Endothelial cell of umbilical vein (primary cell): ENCODE data around the gene ALOX5AP. TPM values are rescaled to one million over a fixed set of nuclear protein-coding genes. Genes with fewer than 3 reads are reported as not detected.

Experiments
- BruUV-seq: library from RNA; stranded (reverse); fragments of 400-500 nt; replicated peaks from 2 replicates; lab custom pipeline; 2021; lab: Mats Ljungman, UMichigan
- CTCF ChIA-PET: fragments of 300-600, 350-600 bp; sonication (Branson Sonifier 250); formaldehyde crosslinking; loops from one replicate; lab custom pipeline; 2021; ENCODE audit warnings: antibody characterized with exemption, inconsistent platforms; lab: Charles Lee
- POLR2A ChIA-PET: fragments of 300-600, 350-600 bp; sonication (Branson Sonifier 250); formaldehyde crosslinking; loops from one replicate; lab custom pipeline; 2021; ENCODE audit warnings: antibody characterized with exemption, inconsistent platforms; lab: Charles Lee
- DNase-seq: peaks from one replicate; pipeline ENCODE4 v3.0.0-alpha.2; 2011; ENCODE audit warnings: low read depth, low spot score
- FAIRE-seq: peaks from 2 replicates; lab custom pipeline; 2011; peaks lifted over from hg19 to GRCh38; lab: Jason Lieb, UNC
- H2AFZ ChIP-seq: 2 replicates; pipeline ENCODE4 v1.6.0; 2012; ENCODE audit warnings: low read depth, low read length, control low read depth, inconsistent platforms
- H3K27ac ChIP-seq: 2 replicates; pipeline ENCODE4 v1.5.1; 2011; ENCODE audit warnings: low read depth, mild to moderate bottlenecking, control low read depth, low read length, moderate library complexity; ENCODE audit not compliant: insufficient read depth
- H3K27me3 ChIP-seq, 2 experiments: 2 replicates each; pipeline versions ENCODE4 v1.6.0 to v1.6.1; 2011; ENCODE audit warnings: low read length in 2 of 2, mixed read lengths in 1 of 2; ENCODE audit not compliant: control insufficient read depth in 2 of 2, insufficient read depth in 2 of 2
- H3K36me3 ChIP-seq, 2 experiments: 2 replicates in 1 of 2; 3 replicates in 1 of 2; pipeline ENCODE4 v1.5.1; 2011; ENCODE audit warnings: low read length in 2 of 2, mild to moderate bottlenecking in 1 of 2, moderate library complexity in 1 of 2; ENCODE audit not compliant: control insufficient read depth in 2 of 2, insufficient read depth in 2 of 2; ENCODE audit errors: extremely low read depth in 1 of 2
- H3K4me1 ChIP-seq: 3 replicates; pipeline ENCODE4 v1.5.1; 2011; ENCODE audit warnings: mild to moderate bottlenecking, low read length; ENCODE audit not compliant: control insufficient read depth, insufficient read depth; ENCODE audit errors: extremely low read depth
- H3K4me2 ChIP-seq: 2 replicates; pipeline ENCODE4 v1.6.1; 2011; ENCODE audit warnings: low read length, control low read depth, mixed read lengths; ENCODE audit not compliant: insufficient read depth
- H3K4me3 ChIP-seq, 3 experiments: fragments of 200-600 bp in 1 of 3; sonication (generic), shearing (Covaris generic) in 1 of 3; replicated peaks in 1 of 3; 2 replicates each; pipeline ENCODE4 v1.5.1; 2011 to 2016; ENCODE audit warnings: control low read depth in 3 of 3, low read length in 3 of 3, mild to moderate bottlenecking in 2 of 3, inconsistent platforms in 1 of 3, low read depth in 1 of 3, moderate library complexity in 1 of 3; ENCODE audit not compliant: insufficient read depth in 1 of 3
- H3K79me2 ChIP-seq: 2 replicates; pipeline ENCODE4 v1.6.0; 2012; ENCODE audit warnings: low read length, inconsistent platforms; ENCODE audit not compliant: control insufficient read depth, insufficient read depth
- H3K9ac ChIP-seq: replicated peaks from 2 replicates; pipeline ENCODE3; 2011; ENCODE audit warnings: low read length, control low read depth; ENCODE audit not compliant: insufficient read depth; ENCODE audit errors: extremely low read depth
- H3K9me1 ChIP-seq: replicated peaks from 3 replicates; pipeline ENCODE4 v1.6.0; 2011; ENCODE audit warnings: mild to moderate bottlenecking, low read length; ENCODE audit not compliant: control insufficient read depth, insufficient read depth; ENCODE audit errors: extremely low read depth
- H3K9me3 ChIP-seq: replicated peaks from 2 replicates; pipeline ENCODE4 v1.5.1; 2012; ENCODE audit warnings: low read length, inconsistent platforms; ENCODE audit not compliant: control insufficient read depth, insufficient read depth
- H4K20me1 ChIP-seq: replicated peaks from 2 replicates; pipeline ENCODE3; 2011; ENCODE audit warnings: mild to moderate bottlenecking, low read length; ENCODE audit not compliant: control insufficient read depth, insufficient read depth; ENCODE audit errors: extremely low read depth
- CTCF ChIP-seq, 2 donors: IDR thresholded peaks; 1 replicate in 1 of 2; 2 replicates in 1 of 2; pipeline ENCODE4 v1.5.1; 2011; ENCODE audit warnings: low read length in 2 of 2, mild to moderate bottlenecking in 2 of 2, moderate library complexity in 2 of 2, control low read depth in 1 of 2, inconsistent platforms in 1 of 2, low read depth in 1 of 2; ENCODE audit not compliant: insufficient read depth in 1 of 2; ENCODE audit errors: extremely low read depth in 1 of 2
- EZH2 ChIP-seq: IDR thresholded peaks from 2 replicates; pipeline ENCODE4 v1.6.1; 2012; ENCODE audit warnings: borderline replicate concordance, low read depth, mild to moderate bottlenecking, moderate library complexity, low read length, inconsistent platforms; ENCODE audit not compliant: severe bottlenecking
- FOS ChIP-seq: IDR thresholded peaks from 2 replicates; pipeline ENCODE4 v1.6.1; 2011; ENCODE audit warnings: mild to moderate bottlenecking, low read length, moderate library complexity, borderline replicate concordance; ENCODE audit not compliant: insufficient read depth
- GATA2 ChIP-seq: IDR thresholded peaks from 2 replicates; pipeline ENCODE4 v1.7.0; 2011; ENCODE audit warnings: low read depth, mild to moderate bottlenecking, moderate library complexity, mixed read lengths, low read length; ENCODE audit not compliant: insufficient read length, insufficient read depth
- JUN ChIP-seq: IDR thresholded peaks from 2 replicates; pipeline ENCODE4 v1.6.1; 2011; ENCODE audit warnings: borderline replicate concordance, low read depth; ENCODE audit not compliant: insufficient read length, insufficient read depth
- MYC ChIP-seq: IDR thresholded peaks from one replicate; pipeline ENCODE4 v1.6.1; 2011; ENCODE audit warnings: mild to moderate bottlenecking, low read depth, low read length
- POLR2A ChIP-seq: IDR thresholded peaks from 2 replicates; pipeline ENCODE4 v1.6.1; 2012; ENCODE audit warnings: low read depth, mild to moderate bottlenecking, control low read depth, low read length
- POLR2AphosphoS5 ChIP-seq: IDR thresholded peaks from 2 replicates; pipeline ENCODE4 v1.6.1; 2012; ENCODE audit warnings: low read depth, mild to moderate bottlenecking, control low read depth, low read length, moderate library complexity; ENCODE audit not compliant: insufficient read depth
- dilution Hi-C: fragments of 300-500 bp; cut with MboI; formaldehyde crosslinking; loops from one replicate; pipeline ENCODE4 v1.15.0; 2019; ENCODE audit warnings: low sequenced_read_pairs; ENCODE audit not compliant: extremely low pct_ligation_motif_present
- intact Hi-C: fragments of 100-400 bp; cut with micrococcal nuclease; formaldehyde crosslinking; loops from one replicate; pipeline ENCODE4 v1.10.0; 2022
- polyA plus RNA-seq, 4 experiments: library from polyadenylated mRNA; depleted of rRNA in 3 of 4; stranded (reverse) in 3 of 4; unstranded in 1 of 4; fragments of >200 nt; gene quantifications; 2 replicates each; pipeline versions ENCODE4 v1.2.1 to v1.2.3, GENCODE V29; 2011 to 2012; ENCODE audit warnings: missing spikeins in 1 of 4
- total RNA-seq: library from RNA; stranded (reverse); gene quantifications from 2 replicates; pipeline ENCODE4 v1.2.3, GENCODE V29; 2021

The ALOX5AP gene
- total and polyA plus RNA-seq, 2 donors (not counting 3 experiments of a cell fraction or from before 2014, with no cell fraction given): 1.8 TPM; not detected in 1

GRCh38 chr13:30759748-30760147, 24.4 kb downstream of the ALOX5AP start:
- Histone ChIP-seq H3K9me1 (no peaks in the 10 kb centered on the region), H4K20me1 (no peaks in the 10 kb centered on the region), H3K9me3 (no peaks in the 10 kb centered on the region), H3K79me2 (no peaks in the 10 kb centered on the region), H3K4me1 (peaks cover 10% of the 10 kb centered on the region), H3K9ac (no peak overlapping the region), H3K4me3 (no peak overlapping the region), H3K4me2 (no peak overlapping the region), H3K27me3 (peaks cover 0 to 2% of the 10 kb centered on the region in 2 experiments), H3K27ac (no peak overlapping the region), H2AFZ (no peak overlapping the region), H3K36me3 (no peaks in the 10 kb centered on the region)
- ChIA-PET POLR2A (no interaction called here), CTCF (no interaction called here)
- dilution Hi-C loops (no loop called here), intact Hi-C loops (no loop called here)
- no peak for DNase-seq
- no peak for FAIRE-seq
- TF ChIP-seq MYC: no peak
- TF ChIP-seq JUN: no peak
- no peak for TF ChIP-seq CTCF (IDR thresholded peaks at IDR 0.05; ENCODE audit: extremely low read depth in 1 of 2, insufficient read depth in 1 of 2, low read depth in 1 of 2, low read length in 2 of 2)
- TF ChIP-seq EZH2: no peak
- no peak for TF ChIP-seq FOS
- no peak for TF ChIP-seq POLR2AphosphoS5
- no peak for TF ChIP-seq POLR2A
- no peak for TF ChIP-seq GATA2
- BruUV-seq: no TSS peak
